ENCODE measurements around the gene NAGS.
A peak's percentile ranks its signal among the peaks of the same experiment; 100 is the strongest.

The NAGS gene

DNA sequence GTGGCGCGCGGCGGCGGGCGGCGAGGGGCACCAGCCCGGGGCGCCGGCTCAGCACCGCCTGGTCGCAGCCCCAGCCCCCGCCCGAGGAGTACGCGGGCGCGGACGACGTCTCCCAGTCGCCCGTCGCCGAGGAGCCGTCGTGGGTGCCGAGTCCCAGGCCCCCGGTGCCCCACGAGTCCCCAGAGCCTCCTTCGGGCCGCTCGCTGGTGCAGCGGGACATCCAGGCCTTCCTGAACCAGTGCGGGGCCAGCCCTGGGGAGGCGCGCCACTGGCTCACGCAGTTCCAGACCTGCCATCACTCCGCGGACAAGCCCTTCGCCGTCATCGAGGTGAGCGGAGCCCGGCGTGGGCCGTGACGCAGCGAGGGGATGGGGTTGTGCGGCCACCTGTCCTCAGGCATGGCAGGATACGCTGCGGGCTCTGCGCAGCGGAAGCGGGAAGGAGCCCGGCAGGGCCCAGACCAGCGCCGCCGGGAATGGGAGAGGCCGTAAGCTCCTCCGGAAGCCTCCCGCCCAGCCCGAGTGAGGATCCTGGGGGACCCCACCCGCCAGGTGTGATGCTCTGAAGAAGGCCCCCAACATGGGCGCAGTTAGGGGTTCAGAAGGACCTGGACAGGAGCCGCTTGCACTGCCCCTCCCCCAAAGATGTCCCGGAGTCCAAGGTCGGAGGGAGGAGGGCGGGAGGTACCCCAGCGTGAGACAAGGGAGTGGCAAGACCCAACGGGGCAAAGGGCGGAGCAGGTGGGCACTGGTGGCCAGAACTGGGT lies 522 bp downstream of the NAGS start:
- H3K4me3 ChIP-seq (ENCODE audit: low read length): peak overlapping the region; percentile 38
- TF ChIP-seq, protein P1, sequence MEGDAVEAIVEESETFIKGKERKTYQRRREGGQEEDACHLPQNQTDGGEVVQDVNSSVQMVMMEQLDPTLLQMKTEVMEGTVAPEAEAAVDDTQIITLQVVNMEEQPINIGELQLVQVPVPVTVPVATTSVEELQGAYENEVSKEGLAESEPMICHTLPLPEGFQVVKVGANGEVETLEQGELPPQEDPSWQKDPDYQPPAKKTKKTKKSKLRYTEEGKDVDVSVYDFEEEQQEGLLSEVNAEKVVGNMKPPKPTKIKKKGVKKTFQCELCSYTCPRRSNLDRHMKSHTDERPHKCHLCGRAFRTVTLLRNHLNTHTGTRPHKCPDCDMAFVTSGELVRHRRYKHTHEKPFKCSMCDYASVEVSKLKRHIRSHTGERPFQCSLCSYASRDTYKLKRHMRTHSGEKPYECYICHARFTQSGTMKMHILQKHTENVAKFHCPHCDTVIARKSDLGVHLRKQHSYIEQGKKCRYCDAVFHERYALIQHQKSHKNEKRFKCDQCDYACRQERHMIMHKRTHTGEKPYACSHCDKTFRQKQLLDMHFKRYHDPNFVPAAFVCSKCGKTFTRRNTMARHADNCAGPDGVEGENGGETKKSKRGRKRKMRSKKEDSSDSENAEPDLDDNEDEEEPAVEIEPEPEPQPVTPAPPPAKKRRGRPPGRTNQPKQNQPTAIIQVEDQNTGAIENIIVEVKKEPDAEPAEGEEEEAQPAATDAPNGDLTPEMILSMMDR (conservative IDR thresholded peaks at IDR 0.05; ENCODE audit: low read depth, low read length): no peak
- no peak for DNase-seq (ENCODE audit: low read depth)

- TF ChIP-seq, protein P1 (conservative IDR thresholded peaks at IDR 0.05; ENCODE audit: low read depth, low read length): peak; percentile 48
- H3K4me3 ChIP-seq (ENCODE audit: low read length): peak overlapping the region; percentile 70
- DNase-seq (ENCODE audit: low read depth): no peak
These were observed 1.3 kb downstream of the NAGS start for GRCh38 chr17:44005527-44006271.

GRCh38 chr17:44006272-44006597 lies 1.8 kb downstream of the NAGS start:
- no peak for DNase-seq (ENCODE audit: low read depth)
- peak overlapping the region; percentile 70 for H3K4me3 ChIP-seq (ENCODE audit: low read length)

DNA sequence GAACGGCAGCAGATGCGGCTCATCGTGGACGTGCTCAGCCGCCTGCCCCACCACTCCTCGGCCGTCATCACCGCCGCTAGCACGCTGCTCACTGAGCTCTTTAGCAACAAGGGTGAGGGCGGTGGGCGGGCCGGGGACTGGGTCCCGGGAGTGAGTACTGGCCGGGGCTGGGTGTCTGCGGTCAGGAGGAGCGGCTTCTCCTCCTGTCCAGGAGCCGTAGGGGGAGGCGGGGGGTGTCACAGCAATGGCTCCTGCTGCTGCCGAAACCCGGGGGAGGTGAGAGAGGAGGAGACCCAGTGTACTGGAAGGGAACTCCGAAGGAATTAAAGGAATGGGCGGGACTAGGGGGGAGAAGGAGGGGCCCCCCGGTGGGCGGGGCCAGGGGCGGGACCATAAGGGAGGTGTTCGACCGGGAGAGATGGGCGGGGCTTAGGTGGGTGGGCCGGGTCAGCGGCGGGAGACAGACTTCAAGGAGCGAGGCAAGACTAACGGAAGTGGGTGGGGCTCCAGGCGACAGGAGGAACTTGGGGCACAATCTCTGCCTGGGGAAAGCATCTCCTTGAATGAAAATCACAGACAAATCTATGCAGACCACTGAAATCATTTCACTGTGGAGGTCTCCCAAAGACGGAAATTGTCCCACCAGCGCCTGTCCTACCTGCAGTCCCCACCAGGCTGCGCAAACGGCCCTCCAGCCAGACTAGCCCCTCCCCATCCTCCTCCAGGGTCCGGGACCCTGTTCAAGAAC lies 2.4 kb downstream of the NAGS start:
- DNase-seq (ENCODE audit: low read depth): peak; percentile 81
- TF ChIP-seq, protein P1 (conservative IDR thresholded peaks at IDR 0.05; ENCODE audit: low read depth, low read length): peak; percentile 78

More at GRCh38 chr17:44006272-44006597, 1.8 kb downstream of the NAGS start:
- TF ChIP-seq, protein P1 (conservative IDR thresholded peaks at IDR 0.05; ENCODE audit: low read depth, low read length): no peak

GRCh38 chr17:44007346-44008204 lies 3.2 kb downstream of the NAGS start:
- H3K4me3 ChIP-seq (ENCODE audit: low read length): peak overlapping the region; percentile 70
- TF ChIP-seq, protein P1 (conservative IDR thresholded peaks at IDR 0.05; ENCODE audit: low read depth, low read length): no peak
- DNase-seq (ENCODE audit: low read depth): no peak

More for the DNA sequence above, 2.4 kb downstream of the NAGS start:
- H3K4me3 ChIP-seq (ENCODE audit: low read length): peak overlapping the region; percentile 70

DNA sequence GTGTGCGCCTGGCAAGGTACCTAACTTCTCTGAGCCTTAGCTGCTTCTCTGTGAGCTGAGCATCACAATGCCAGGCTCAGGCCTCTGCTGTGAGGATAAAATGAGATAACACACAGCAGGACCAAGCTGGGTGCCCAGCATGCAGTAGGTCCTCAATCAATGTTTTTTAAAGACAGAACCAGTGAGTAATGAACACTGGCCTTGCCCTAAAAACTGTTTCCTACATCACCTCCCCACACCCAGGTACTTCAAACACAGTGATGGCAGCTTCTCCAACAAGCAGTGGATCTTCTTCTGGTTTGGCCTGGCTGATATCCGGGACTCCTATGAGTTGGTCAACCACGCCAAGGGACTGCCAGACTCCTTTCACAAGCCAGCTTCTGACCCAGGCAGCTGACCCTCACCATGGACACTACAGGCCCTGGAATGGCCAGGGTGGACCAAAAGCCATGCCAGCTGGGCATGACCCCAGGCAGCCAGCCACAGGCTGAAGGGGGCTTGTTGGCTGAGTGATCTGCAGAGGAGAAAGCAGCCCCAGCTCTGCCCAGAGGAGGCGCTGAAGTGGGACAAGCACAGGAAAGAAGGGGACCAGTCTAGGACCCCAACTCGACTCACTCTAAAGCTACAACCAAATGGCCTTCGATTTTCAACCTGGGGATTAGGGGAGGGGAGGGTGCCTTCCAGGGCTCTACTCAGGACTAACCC lies 3.9 kb downstream of the NAGS start:
- TF ChIP-seq, protein P1 (conservative IDR thresholded peaks at IDR 0.05; ENCODE audit: low read depth, low read length): no peak
- DNase-seq (ENCODE audit: low read depth): no peak

More for the DNA sequence above, 3.9 kb downstream of the NAGS start:
- peak overlapping the region; percentile 70 for H3K4me3 ChIP-seq (ENCODE audit: low read length)
